ENCODE data around the gene PFDN6. TPM values are rescaled to one million over a fixed set of nuclear protein-coding genes. Genes with fewer than 3 reads are reported as not detected.
A peak's percentile ranks its signal among the peaks of the same experiment; 100 is the strongest.

The PFDN6 gene
- total RNA-seq, 2 experiments from 2014 or later = 63.5 to 65.0 TPM

- Mint-ChIP-seq H3K27ac (peak overlapping the region; percentile 97), H3K27me3 (no peaks in the 10 kb centered on the region), H3K9me3 (no peaks in the 10 kb centered on the region), H3K36me3 (ENCODE audit: low read depth) (peaks cover 38% of the 10 kb centered on the region), H3K4me3 (peak overlapping the region; percentile 96), H3K4me1 (peaks cover 44% of the 10 kb centered on the region)
- ChIA-PET CTCF (interaction anchor here (0.7 to 0.9 kb wide), 3 partner anchors 24 to 67 kb away, joined by 3 read pairs; partner anchors contain the start of gene B3GALT4), POLR2A (interaction anchor here (1.0 to 1.3 kb wide), 4 partner anchors 33 to 177 kb away, joined by 3 to 7 read pairs (median 3); no protein-coding TSS in a partner anchor)
- DNase-seq = no peak
Measured at GRCh38 chr6:33324125-33324524, 34.7 kb downstream of the PFDN6 start.

GRCh38 chr6:33329058-33329457 is 39.7 kb downstream of the PFDN6 start:
- POLR2A ChIA-PET = no interaction called here
- H3K36me3 Mint-ChIP-seq (ENCODE audit: low read depth) = no peaks in the 10 kb centered on the region
- DNase-seq = no peak
- no peaks in the 10 kb centered on the region for H3K27me3 Mint-ChIP-seq
- H3K9me3 Mint-ChIP-seq = no peaks in the 10 kb centered on the region
- no peak overlapping the region for H3K27ac Mint-ChIP-seq
- no peak overlapping the region for H3K4me3 Mint-ChIP-seq
- H3K4me1 Mint-ChIP-seq = peaks cover 4% of the 10 kb centered on the region
- CTCF ChIA-PET = interaction anchor here (1.1 kb wide), 1 partner anchor 15 kb away, joined by 3 read pairs; no protein-coding TSS in a partner anchor

DNA sequence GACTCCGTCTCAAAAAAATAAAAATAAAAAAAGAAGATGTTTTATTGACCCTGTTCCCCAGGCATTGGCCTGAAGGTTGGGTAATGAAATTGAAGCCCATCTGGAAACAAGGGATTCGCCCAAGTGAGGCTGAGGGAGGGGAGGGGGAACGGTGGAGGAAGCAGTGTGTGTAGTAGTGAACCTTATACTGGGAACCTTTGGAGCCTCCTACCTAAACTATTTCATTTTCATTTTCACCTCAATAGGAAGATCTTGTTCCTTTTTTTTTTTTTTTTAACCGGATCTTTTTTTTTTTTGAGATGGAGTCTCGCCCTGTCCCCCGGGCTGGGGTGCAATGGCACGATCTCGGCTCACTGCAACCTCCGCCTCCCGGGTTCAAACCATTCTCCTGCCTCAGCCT is 41.3 kb downstream of the PFDN6 start:
- H3K27me3 Mint-ChIP-seq = no peaks in the 10 kb centered on the region
- ChIA-PET POLR2A (interaction anchor here (1.0 kb wide), 1 partner anchor 14 kb away, joined by 4 read pairs; no protein-coding TSS in a partner anchor), CTCF (no interaction called here)
- H3K4me1 Mint-ChIP-seq = peaks cover 3% of the 10 kb centered on the region
- H3K4me3 Mint-ChIP-seq = no peak overlapping the region
- no peak overlapping the region for H3K27ac Mint-ChIP-seq
- H3K36me3 Mint-ChIP-seq (ENCODE audit: low read depth) = no peaks in the 10 kb centered on the region
- DNase-seq = no peak
- no peaks in the 10 kb centered on the region for H3K9me3 Mint-ChIP-seq

GRCh38 chr6:33333666-33334065 is 44.3 kb downstream of the PFDN6 start:
- no peak for DNase-seq
- peaks cover 3% of the 10 kb centered on the region for H3K4me1 Mint-ChIP-seq
- H3K4me3 Mint-ChIP-seq = no peak overlapping the region
- H3K36me3 Mint-ChIP-seq (ENCODE audit: low read depth) = no peaks in the 10 kb centered on the region
- CTCF ChIA-PET = no interaction called here
- no peak overlapping the region for H3K27ac Mint-ChIP-seq
- H3K27me3 Mint-ChIP-seq = no peaks in the 10 kb centered on the region
- POLR2A ChIA-PET = interaction anchor here (1.1 kb wide), 1 partner anchor 10 kb away, joined by 4 read pairs; no protein-coding TSS in a partner anchor
- no peaks in the 10 kb centered on the region for H3K9me3 Mint-ChIP-seq

GRCh38 chr6:33335916-33336315 is 46.5 kb downstream of the PFDN6 start:
- H3K4me1 Mint-ChIP-seq = peaks cover 7% of the 10 kb centered on the region
- POLR2A ChIA-PET = interaction anchor here (0.7 to 2.4 kb wide), 4 partner anchors 9 to 87 kb away, joined by 3 to 12 read pairs (median 4); no protein-coding TSS in a partner anchor
- no peak for DNase-seq
- no peak overlapping the region for H3K27ac Mint-ChIP-seq
- H3K4me3 Mint-ChIP-seq = no peak overlapping the region
- CTCF ChIA-PET = interaction anchor here (0.7 to 2.0 kb wide), 4 partner anchors 9 to 55 kb away, joined by 3 to 10 read pairs (median 3); no protein-coding TSS in a partner anchor
- H3K36me3 Mint-ChIP-seq (ENCODE audit: low read depth) = no peaks in the 10 kb centered on the region
- no peaks in the 10 kb centered on the region for H3K9me3 Mint-ChIP-seq
- H3K27me3 Mint-ChIP-seq = no peaks in the 10 kb centered on the region

DNA sequence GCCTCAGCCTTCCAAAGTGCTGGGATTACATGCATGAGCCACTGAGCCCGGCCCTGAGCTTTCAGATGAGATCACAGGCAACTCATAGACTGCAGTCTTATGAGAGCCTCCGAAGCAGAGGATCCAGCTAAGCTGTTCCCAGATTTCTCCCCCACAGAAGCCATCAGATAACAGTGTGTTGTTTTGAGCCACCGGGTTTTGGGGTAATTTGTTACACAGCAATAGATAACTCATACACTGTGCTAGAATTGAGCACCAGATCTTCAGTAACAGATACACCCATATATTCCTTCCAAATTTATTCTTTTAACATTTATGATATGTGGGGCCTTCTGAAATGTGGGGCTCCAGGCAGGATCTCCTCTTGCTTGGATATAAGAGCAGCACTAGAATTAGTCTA is 47.1 kb downstream of the PFDN6 start:
- CTCF ChIA-PET = interaction anchor here (0.9 to 2.0 kb wide), 3 partner anchors 9 to 55 kb away, joined by 3 to 10 read pairs (median 3); no protein-coding TSS in a partner anchor
- Mint-ChIP-seq H3K27ac (no peak overlapping the region), H3K4me1 (peaks cover 7% of the 10 kb centered on the region), H3K9me3 (no peaks in the 10 kb centered on the region), H3K27me3 (no peaks in the 10 kb centered on the region), H3K36me3 (ENCODE audit: low read depth) (no peaks in the 10 kb centered on the region), H3K4me3 (no peak overlapping the region)
- no peak for DNase-seq
- POLR2A ChIA-PET = interaction anchor here (0.7 to 2.4 kb wide), 3 partner anchors 8 to 88 kb away, joined by 3 to 12 read pairs (median 3); no protein-coding TSS in a partner anchor

DNA sequence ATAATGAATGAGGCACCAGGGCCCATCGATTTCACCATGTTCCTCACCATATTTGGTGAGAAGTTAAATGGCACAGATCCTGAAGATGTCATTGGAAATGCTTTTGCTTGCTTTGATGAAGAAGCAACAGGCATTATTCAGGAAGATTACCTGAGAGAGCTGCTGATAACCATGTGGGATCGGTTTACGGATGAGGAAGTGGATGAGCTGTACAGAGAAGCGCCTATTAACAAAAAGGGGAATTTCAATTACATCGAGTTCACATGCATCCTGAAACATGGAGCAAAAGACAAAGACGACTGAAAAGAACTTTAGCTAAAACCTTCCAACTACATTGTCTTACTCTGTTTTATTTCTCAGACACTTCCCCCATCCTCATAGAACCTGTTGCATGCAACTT is 49.8 kb downstream of the PFDN6 start:
- no peaks in the 10 kb centered on the region for H3K27me3 Mint-ChIP-seq
- H3K36me3 Mint-ChIP-seq (ENCODE audit: low read depth) = no peaks in the 10 kb centered on the region
- no peak overlapping the region for H3K4me3 Mint-ChIP-seq
- H3K9me3 Mint-ChIP-seq = no peaks in the 10 kb centered on the region
- no peak overlapping the region for H3K27ac Mint-ChIP-seq
- DNase-seq = no peak
- ChIA-PET POLR2A (no interaction called here), CTCF (interaction anchor here (1.3 kb wide), 1 partner anchor 16 kb away, joined by 3 read pairs; no protein-coding TSS in a partner anchor)
- peaks cover 21% of the 10 kb centered on the region for H3K4me1 Mint-ChIP-seq

Other genes starting within 250 kb of the PFDN6 start
- 100 to 1,000 TPM; 173 to 176 TPM for gene HLA-DPA1, start 216.0 kb upstream of the PFDN6 start, total RNA-seq
- gene HLA-DPB1, start 213.6 kb upstream of the PFDN6 start, total RNA-seq = 10 to 100 TPM; 89.8 to 95.6 TPM
- under 1 TPM; 0.53 to 0.60 TPM for gene COL11A2, start 97.1 kb upstream of the PFDN6 start, total RNA-seq
- 10 to 100 TPM; 44.0 to 45.0 TPM for gene RXRB, start 88.9 kb upstream of the PFDN6 start, total RNA-seq
- gene SLC39A7, start 88.7 kb upstream of the PFDN6 start, total RNA-seq = 10 to 100 TPM; 52.8 to 53.8 TPM
- gene HSD17B8, start 84.9 kb upstream of the PFDN6 start, total RNA-seq = 10 to 100 TPM; 11.4 to 13.0 TPM
- 10 to 100 TPM; 29.7 to 32.1 TPM for gene RING1, start 81.1 kb upstream of the PFDN6 start, total RNA-seq
- 10 to 100 TPM; 53.1 to 59.7 TPM for gene VPS52, start 17.7 kb upstream of the PFDN6 start, total RNA-seq
- gene RPS18, start 17.5 kb upstream of the PFDN6 start, total RNA-seq = 1,000 to 10,000 TPM; 2,403 to 2,442 TPM
- gene B3GALT4, start 12.5 kb upstream of the PFDN6 start, total RNA-seq = 10 to 100 TPM; 25.2 to 26.5 TPM
- 10 to 100 TPM; 37.5 to 41.7 TPM for gene WDR46, start 362 bp upstream of the PFDN6 start, total RNA-seq
- 10 to 100 TPM; 44.3 to 45.1 TPM for gene RGL2, start 9.3 kb downstream of the PFDN6 start, total RNA-seq
- 100 to 1,000 TPM; 243 to 249 TPM for gene TAPBP, start 24.5 kb downstream of the PFDN6 start, total RNA-seq
- 10 to 100 TPM; 16.5 to 18.0 TPM for gene ZBTB22, start 28.1 kb downstream of the PFDN6 start, total RNA-seq
- gene DAXX, start 33.4 kb downstream of the PFDN6 start, total RNA-seq = 100 to 1,000 TPM in 1 of 2 experiments, 10 to 100 TPM in 1; 95.7 to 103 TPM
- 100 to 1,000 TPM; 125 to 127 TPM for gene KIFC1, start 102.2 kb downstream of the PFDN6 start, total RNA-seq
- 10 to 100 TPM; 46.4 to 51.4 TPM for gene PHF1, start 121.4 kb downstream of the PFDN6 start, total RNA-seq
- gene CUTA, start 128.5 kb downstream of the PFDN6 start, total RNA-seq = 100 to 1,000 TPM; 243 TPM
- gene SYNGAP1, start 130.5 kb downstream of the PFDN6 start, total RNA-seq = 10 to 100 TPM; 35.3 to 39.7 TPM
- gene ZBTB9, start 165.0 kb downstream of the PFDN6 start, total RNA-seq = 1 to 10 TPM; 6.9 to 7.4 TPM

All from activated CD4-positive, alpha-beta memory T cell treated with anti-CD3 and anti-CD28 coated beads, Interleukin-2, amount 10 ng/mL, durations not matched to agents 7 days and 5 days (primary cell).